WTC11 (cell line): ENCODE measurements around the gene UPK3A.

Experiments
- ATF1 ChIP-seq: sonication (generic); formaldehyde crosslinking; IDR thresholded peaks from 2 replicates; pipeline ENCODE4 v1.8.1; 2023; ENCODE audit warnings: mild to moderate bottlenecking, moderate library complexity, missing genetic modification reagents
- MAX ChIP-seq: sonication (generic); formaldehyde crosslinking; IDR thresholded peaks from 2 replicates; pipeline ENCODE4 v1.8.0; 2022; ENCODE audit warnings: mild to moderate bottlenecking, missing genetic modification reagents
- SP1 ChIP-seq: sonication (generic); formaldehyde crosslinking; conservative IDR thresholded peaks from 2 replicates; pipeline ENCODE4 v1.8.1; 2022; ENCODE audit warnings: missing genetic modification reagents
- ZNF396 ChIP-seq: fragments of 250-450 bp; sonication (Bioruptor Pico); IDR thresholded peaks from 2 replicates; pipeline ENCODE4 v1.8.0; 2021; ENCODE audit warnings: mild to moderate bottlenecking, moderate library complexity, borderline replicate concordance
- TF ChIP-seq, protein P1 (sequence below): sonication (generic); formaldehyde crosslinking; IDR thresholded peaks from 2 replicates; pipeline ENCODE4 v1.8.1; 2023; ENCODE audit warnings: mild to moderate bottlenecking, missing genetic modification reagents

DNA sequence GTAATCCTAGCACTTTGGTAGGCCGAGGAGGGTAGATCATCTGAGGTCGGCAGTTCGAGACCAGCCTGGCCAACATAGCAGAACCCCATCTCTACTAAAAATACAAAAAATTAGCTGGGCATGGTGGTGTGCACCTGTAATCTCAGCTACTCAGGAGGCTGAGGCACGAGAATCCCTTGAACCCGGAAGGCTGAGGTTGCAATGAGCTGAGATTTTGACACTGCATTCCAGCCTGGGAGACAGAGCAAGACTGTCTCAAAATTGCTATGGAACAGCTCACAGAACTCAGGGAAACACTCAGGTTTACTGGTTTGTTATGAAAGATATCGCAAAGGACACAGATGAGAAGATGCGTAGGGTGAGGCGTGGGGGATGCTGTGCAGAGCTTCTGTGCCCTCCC is 27.7 kb downstream of the UPK3A start:
- no peak for TF ChIP-seq SP1 (CRISPR knock-in tag)
- no peak for TF ChIP-seq MAX (CRISPR knock-in tag)
- TF ChIP-seq, protein P1, sequence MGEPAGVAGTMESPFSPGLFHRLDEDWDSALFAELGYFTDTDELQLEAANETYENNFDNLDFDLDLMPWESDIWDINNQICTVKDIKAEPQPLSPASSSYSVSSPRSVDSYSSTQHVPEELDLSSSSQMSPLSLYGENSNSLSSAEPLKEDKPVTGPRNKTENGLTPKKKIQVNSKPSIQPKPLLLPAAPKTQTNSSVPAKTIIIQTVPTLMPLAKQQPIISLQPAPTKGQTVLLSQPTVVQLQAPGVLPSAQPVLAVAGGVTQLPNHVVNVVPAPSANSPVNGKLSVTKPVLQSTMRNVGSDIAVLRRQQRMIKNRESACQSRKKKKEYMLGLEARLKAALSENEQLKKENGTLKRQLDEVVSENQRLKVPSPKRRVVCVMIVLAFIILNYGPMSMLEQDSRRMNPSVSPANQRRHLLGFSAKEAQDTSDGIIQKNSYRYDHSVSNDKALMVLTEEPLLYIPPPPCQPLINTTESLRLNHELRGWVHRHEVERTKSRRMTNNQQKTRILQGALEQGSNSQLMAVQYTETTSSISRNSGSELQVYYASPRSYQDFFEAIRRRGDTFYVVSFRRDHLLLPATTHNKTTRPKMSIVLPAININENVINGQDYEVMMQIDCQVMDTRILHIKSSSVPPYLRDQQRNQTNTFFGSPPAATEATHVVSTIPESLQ (CRISPR knock-in tag) = no peak
- no peak for TF ChIP-seq ZNF396 (CRISPR knock-in tag)
- TF ChIP-seq ATF1 (CRISPR knock-in tag) = no peak
